Renal cortex interstitium (tissue), 11 donors: ENCODE results near the gene NPAS3. TPM values are rescaled to one million over a fixed set of nuclear protein-coding genes. Genes with fewer than 3 reads are reported as not detected.

Source experiments
- DNase-seq, 11 donors: peaks; one replicate each; pipeline ENCODE4 v3.0.0-alpha.2; 2013; ENCODE audit warnings: low read depth in 9 of 11, low spot score in 4 of 11; ENCODE audit errors: extremely low read depth in 1 of 11
- polyA plus RNA-seq, 3 donors: library from polyadenylated mRNA; unstranded; fragments of 120-200 nt; gene quantifications; one replicate each; pipeline ENCODE4 v1.2.1, GENCODE V29; 2013; ENCODE audit not compliant: insufficient read length in 3 of 3

The NPAS3 gene
- polyA plus RNA-seq, 3 donors, result 6.3 to 8.9 (median 8.7) TPM

DNA sequence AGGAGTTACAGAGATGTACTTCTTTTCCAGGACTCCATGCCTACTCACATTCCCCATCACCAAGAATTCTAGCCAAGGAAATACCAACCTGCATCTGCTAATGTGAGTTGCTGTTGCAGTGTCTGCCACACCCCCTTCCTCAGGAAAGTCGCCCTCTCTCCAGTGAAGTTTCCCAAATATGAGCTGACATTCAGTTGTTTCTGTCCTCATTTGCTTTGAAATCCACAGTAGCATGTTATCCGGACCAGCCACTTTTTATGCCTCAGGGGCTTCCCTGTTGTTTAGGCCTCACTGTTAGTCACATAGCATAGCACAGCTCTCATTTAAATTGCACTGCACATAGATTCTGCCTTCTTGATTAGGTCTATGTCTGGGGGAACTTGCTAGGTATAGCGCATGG is 799.8 kb downstream of the NPAS3 start:
- no peak for DNase-seq

DNA sequence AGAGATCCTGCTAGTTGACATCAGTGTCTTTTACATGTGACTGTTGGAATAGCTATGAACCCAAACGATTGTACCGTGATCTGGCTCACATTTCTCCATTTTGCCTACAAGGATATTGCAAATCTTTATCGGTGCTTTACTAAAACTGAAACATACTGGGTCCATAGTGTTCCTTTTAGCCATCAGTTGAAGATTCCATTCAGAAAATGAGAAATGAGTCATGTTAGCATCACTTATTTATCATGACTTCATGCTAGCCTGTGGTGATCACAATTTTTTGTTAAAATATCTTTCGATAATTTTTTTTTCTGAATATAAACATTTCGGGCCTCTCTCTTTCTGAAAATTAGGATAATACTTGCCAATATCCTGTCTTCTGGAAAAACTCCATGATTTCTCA is 801.9 kb downstream of the NPAS3 start:
- DNase-seq, result no peak

DNA sequence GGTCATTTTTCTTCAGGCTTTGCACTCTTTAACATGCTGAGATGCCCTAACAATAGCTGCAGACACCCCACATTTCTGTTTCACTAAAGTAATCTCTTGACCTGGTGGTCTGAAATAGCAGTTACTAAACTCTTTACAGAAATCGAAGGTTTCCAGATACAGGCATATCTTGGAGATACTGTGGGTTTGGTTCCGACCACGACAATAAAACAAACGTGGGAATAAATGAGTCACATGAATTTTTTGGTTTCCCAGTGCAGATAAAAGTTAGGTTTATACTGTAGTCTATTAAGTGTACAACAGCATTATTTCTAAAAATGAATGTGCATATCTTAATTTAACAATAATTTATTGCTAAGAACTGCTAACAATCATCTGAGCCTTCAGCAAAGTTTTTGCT is 803.5 kb downstream of the NPAS3 start:
- no peak for DNase-seq

DNA sequence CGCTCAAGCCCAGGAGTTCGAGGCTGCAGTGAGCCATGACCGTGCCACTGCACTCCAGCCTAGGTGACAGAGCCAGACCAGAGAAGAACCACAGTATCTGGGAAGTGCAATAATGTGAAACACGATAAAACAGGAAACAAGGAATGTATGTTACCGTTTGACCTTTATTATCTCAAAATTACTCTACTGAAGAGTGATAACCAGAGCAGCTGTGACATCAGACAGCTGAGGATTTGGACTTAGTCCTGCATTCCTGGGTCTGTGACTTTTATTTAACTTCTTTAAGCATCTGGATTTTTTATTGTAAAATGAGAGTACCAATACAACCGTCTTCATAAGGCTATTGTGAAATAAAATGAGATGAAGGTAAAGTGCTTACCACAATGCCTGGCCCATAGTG is 806.5 kb downstream of the NPAS3 start:
- DNase-seq, result no peak

DNA sequence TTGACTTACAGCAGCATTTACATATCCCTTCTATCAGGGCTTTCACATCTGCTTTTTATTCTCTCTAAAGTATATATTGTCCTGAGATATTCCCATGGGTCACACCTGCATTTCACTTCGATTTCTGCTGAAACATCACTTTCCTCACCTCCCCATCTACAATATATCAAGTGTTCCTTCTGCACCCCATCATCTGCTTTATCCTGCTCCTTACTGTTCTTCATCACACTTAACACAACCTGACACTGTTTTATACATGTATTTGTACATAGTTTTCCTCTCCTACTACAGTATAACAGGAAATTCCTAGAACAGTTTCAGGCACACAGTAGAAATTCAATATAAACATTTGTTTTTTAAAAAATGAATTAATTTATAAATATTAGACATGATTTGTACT is 809.1 kb downstream of the NPAS3 start:
- DNase-seq, result no peak

DNA sequence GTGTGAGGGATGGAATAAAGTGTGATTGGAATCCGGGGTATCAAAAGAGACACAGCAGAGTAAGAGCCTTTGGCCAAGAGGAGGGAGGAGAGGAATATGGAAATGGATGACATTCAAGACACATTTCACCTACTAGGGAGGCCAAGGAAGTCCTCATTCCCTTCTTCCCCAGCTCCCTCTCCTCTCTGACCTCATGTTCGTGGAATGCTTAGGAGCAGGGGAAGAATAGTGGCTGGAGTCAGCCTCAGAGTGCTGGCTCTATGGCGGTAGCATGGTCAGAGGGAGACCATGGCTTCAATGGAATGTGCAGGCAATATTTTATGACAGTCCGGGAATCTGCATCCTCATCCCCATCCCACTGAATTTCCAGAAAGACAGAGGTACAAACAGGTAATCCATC is 815.6 kb downstream of the NPAS3 start:
- no peak for DNase-seq

DNA sequence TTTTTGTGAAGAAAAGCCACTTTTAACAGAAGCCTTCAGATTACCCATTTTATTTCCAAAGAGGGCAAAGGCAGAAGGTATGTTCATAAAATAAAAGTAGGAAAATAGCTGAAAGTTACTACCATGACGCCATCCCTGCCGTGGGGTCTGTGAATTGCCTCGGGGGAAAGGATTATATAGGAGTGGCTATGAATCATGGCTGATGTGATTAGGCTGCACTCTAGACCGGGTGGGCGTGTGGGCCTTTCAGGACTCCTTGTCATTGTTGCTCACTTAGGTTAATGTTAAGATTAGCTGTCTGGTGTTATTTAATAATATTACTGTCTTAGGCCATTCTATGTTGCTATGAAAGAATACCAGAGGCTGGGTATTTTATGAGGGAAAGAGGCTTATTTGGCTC is 816.7 kb downstream of the NPAS3 start:
- no peak for DNase-seq

DNA sequence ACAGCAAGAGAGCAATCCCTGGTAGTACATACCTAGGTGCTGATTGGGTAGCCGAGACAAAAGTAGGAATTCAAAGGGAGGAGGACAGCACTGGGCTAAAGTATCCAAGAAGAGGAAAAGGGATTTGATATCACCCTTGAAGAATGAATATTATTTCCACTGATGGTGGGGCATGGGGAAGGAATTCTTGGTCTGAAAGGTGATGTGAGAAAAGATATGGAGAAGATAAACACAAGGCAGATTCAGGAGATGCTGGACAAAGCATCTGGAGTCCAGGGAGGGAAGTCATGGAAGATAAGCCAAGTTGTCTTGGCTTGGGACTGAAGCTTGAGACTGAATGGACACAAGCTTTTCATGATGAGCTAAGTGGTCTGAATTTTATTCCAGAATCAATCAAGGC is 818.2 kb downstream of the NPAS3 start:
- no peak for DNase-seq

DNA sequence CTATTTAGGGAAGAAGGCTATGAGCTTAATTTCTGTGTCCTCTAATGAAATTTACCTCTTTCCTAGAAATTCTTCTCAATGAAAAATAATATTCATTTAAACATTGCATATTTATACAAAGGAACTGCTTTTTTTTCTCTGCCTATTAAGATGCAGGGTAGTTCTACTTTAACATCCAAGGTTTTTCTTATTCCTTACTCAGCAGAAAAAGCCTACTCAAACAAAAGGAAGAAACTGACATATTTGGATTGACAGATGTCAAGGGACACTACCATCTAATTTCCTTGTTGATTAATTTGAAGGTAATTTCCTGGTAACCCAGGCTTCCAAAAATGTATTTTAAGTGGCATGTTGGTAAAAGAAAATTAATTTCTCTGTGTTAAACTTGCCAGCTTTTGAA is 819.9 kb downstream of the NPAS3 start:
- no peak for DNase-seq

DNA sequence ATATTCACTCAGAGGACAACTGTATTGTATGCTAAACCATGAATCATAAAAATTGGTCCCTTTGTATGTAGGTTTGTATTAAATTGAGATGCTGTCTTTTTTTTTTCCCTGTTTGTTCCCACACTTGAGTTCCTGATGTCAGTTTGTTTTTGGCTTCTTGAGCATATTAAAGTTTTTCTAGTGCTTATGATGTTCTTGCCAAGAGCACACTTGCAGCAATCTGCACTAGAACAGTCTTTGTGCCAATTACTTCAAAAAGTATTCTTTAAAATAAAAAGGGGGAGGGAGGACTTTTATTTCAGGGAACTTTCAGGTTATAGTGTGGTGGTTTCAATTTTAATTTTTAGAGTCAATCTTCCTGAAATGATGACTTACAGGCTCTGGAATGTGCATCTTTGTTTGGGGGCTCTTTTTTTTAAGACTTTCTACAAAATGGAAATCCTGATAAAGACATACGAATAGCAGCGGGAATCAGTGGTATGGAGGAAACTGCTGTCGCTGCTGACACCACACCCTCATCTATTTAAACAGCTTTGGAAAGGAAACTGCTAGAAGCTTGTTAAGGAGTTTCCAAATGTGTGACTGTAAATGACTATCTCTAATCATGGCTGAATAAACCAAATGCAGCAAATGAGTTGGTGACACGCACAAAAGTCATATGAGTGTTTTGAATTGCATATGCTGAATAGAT is 823.6 kb downstream of the NPAS3 start:
- no peak for DNase-seq

DNA sequence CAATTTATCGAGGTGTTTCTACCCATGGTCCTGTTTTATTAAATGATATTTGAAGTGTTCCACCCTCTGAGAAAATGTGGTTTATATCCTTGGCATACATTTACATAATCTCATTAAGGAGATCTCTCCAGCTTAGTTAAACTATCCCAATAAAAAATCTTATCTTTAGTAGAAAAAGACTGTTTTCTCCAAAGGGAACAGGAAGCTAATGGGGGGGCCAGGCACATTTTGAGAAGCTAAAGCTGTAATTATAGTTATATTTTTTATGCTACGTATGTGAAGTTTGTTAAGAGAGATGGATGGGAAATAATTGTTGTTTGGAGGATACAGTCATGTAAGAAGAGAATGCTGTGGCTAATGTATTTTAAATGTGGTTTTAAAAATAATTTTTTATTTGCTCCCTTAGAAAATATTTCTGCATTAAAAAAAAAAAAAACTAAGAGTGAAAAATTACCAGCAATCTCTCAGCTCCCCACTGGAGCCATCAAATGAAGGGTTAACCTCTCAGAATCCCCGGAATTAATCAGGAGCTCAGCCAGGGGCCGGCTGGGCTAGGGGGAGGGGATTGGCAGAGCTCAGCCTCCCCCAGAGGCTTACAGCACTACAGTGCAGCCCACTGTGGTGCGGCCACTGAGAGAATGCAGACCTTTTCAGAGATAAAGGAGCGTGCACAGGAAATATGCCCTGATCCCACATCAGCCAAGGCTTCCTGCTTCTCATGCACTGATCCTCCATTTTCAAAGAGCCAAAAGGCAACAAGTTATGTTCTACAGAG is 826.4 kb downstream of the NPAS3 start:
- peak in 8 of 11 donors; percentile 15 to 31 (median 21) for DNase-seq

DNA sequence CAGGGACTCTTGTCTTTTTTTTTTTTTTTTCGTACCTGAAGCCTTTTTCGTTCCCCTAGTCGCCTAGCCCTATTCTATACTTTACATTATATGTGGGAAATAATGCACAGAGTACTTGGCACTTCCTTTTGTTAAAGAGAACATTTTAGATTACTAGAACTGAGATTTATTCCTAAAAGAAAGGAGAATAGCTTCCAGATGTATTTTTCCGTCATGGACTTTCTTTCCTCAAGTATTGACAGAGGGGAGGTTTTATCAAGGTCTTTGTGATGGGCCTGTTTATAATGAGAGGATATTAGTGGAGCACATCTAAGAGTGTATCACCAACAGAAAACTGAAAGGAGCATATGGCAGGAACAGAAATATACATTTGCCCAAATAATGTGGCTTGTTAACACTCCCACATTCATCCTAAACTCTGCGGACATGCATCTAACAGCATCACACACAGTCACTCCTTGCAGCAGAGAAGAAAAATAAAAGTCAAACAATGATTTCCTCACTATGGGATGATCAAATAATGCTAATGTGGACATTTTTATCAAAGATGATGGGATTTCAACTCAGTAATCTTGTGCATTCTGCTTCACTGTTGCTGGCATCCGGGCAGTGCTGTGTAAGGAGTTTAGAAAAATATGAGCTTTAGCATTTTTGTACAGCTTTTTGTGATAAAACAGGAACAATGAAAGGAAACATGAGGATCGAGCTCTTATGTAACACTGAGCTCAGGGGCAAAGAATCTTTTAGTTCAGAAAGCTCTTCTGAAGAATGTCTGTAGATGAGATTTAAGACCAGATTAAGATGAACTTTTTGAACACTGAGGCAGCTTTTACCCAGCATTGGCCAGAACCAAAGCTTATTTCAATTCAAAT is 829.1 kb downstream of the NPAS3 start:
- DNase-seq, result no peak

DNA sequence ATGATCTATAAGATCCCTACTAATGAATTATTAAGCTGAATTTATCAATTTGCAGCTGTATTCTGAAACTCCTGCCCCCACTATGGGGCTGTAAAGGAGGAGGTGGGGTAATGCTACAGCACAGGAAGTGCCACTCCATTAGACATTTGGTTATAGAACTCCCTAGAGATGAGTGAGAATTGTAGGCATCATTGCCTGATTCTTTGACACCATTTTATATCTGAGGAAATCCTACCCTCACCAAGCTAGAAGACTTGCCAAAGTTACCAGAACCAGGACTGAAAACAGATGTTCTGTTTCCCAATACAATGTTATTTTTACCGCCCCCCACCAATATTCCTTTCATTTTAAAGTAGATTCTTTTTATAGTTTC is 829.8 kb downstream of the NPAS3 start:
- DNase-seq, result no peak

DNA sequence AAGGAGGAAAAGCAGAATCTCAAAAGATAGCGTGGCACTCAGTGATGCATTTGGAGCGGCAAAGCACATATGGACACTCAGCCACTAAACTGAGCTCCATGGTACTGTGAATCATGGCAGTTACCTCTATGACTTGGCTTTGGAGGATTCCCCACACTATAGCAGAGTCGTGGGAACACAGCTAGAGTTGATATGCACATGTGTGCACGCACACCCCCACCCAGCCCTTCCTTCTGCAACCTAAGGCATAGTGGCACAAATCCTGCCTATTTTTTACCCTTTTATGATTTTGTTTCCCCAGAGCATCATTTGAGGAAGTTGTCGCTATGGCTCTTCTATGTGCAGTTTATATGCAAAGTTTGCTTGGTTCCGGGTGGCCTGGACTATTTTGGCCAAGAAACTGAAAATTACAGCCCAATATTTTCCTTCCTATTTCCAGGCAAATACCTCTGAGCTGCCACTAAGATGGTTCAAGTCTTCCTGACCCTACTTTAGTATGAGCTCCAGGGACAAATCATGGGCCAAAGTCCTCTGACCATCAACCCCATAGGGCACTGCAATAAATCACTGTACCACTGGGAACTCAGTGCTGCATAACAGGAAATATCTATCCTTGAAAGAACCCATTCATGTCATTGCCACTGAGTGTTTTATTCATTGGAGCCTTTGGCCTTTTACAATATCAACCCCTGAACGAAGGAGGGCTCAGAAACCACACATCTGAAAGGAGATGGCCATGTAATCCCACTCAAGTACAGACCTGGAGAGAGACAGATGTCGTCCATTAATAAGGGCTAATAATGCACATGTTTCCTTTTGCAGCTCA is 834.7 kb downstream of the NPAS3 start:
- no peak for DNase-seq

DNA sequence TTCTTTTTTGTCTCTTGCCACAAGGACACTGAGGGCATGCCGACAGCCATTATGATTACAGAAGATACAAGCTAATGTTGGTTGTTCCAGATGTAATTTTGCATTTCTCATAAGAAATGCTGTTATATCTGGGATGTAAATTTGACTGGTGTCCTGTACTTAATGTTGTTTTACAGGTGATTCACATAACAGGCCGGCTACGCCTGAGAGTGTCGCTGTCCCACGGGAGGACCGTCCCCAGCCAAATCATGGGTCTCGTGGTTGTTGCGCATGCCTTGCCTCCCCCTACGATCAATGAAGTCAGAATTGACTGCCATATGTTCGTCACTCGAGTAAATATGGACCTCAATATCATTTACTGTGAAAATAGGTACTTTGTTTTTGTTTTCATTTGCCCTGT is 835.5 kb downstream of the NPAS3 start:
- no peak for DNase-seq

DNA sequence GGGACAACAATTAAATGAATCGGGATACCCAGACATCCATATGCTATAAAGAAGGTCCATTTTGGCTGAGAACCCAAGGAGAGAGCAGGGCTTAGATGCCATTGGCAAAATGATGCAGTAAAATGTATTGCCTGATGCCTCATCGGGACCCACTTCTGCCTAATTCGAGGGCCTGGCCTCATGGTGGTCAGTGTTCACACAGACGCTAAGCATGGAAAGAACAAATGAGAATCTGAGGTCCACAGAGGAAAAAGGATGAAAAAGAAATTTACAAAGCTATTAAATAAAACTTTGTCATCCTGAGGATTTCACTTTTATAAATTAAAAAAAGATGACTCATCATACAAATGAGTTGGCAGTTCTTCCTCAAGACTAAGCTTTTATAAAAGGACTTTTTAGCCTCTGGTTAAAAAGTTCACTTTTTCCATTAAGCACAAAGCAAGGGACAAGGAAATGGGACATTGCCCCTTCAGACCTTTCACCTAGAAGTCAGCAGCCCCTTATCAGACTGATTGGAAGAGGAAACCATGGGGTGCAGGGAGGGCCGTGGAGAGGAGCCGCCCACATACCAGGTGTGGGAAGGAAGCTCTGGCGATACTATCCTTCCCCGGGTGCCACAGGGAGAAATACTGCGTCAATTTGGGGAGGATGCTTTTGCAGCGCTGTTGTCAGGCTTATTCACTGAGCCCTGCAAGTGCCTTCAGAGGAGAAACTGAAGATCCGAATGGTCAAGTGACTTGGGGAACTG is 836.2 kb downstream of the NPAS3 start:
- no peak for DNase-seq

DNA sequence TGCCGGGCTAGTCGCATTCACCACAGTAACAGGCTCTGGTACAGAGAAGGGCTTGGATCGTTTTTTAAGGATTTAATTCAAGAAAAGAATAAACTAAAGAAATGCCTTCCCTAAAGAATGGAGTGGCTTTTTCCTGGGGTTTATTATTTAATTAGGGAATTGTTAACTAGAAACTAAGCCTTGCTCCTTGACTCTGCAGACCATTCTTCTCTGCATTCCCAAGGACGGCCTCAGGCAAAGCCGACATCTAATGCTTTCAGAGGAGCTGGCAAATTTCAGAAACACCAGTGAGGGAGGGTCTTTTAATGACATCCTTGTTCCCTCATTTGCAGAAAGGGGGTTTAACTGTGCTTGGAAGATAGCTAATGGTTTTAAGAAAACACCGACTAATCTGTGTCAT is 838.2 kb downstream of the NPAS3 start:
- no peak for DNase-seq

DNA sequence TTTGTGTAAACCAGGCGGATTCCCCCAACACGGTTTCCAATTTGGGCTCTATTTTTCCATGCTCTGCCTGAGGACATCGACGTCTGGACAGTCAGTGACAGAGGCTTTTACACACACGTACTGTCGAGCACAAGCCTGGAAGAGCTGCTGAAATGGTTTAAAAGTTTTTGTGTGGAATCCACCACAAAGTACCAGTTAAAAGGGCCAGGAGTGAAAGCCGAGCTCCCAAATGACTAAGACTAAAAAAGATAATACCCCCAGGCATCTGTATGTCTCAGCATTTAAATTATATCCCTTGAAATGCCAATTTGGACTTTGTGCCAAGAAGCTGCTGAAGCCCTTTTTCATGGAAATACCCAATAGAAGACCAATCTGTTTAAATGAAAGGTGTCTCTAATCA is 839.0 kb downstream of the NPAS3 start:
- DNase-seq, result no peak

DNA sequence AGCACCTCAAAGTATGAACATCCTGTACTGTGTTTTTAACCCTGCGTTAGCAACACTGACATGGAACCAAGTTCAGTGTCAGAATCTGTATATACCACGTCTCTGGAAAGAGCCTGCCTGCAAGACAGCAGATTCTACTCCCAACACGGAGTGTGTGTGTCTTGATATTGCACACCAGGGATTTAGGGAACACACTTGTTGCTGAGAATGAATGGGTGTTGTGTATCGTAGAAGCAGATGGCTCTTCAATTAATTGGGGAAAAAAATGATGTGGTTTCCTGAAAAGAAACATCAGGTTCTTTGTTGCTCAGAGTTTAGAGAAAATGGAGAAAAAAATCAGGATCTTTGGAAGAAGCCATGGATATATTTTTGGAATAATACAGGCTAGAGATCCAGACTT is 841.4 kb downstream of the NPAS3 start:
- DNase-seq, result no peak
